ENCODE measurements around the gene SSTR3. TPM values are rescaled to one million over a fixed set of nuclear protein-coding genes. Genes with fewer than 3 reads are reported as not detected.
"Not testable (repeated sequence)": the region's sequence is repeated elsewhere in the genome, so short reads cannot be mapped to it uniquely, and the experiment has no call there.

Gene SSTR3
- total RNA-seq, 2 donors from 2014 or later = not detected

DNA sequence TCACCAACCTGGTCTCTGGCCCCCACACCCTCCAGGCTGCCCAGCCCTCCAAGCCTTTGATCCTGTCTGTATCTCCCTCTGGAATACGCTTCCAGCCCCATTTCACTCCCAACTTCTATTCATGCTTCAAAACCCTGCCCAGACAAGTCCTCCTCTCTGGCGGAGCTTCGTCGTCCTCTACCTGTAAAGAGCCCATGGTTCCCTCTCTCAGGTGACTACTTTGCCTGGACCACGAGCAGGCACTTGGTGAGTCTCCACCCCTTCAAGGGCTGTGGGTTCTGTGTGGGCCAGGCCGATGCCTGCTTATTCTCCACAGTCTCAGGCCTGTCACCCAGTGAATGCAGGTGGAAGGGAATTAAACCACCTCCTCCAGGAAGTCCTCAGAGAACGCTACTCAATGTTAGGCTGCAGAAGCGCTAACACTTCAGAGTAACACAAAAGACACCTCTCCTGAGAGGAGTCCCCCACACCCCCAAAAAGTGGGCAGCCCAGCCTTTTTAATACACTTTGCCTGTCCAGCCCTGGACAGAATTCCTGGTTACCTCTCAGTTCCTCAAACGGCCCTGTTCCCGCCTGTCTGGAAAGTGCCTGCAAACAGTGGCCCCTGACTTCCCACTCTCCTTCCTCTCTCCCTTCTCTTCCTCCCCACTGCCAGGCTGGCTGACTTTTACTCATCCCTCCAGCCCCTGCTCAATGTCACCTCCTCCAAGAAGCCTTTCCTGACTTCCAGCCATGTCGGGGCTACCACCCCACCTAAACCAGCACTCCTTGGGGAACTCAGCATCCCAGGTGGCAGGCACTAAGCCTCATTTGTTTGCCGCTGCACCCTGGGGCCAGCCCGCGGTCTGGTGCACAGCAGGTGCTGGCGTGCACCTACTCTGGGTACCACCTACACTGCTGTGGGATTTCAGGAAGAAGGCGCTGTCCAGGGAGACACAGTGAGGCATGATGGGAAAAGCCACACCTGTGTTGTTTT, 22.7 kb upstream of the SSTR3 start:
- Histone ChIP-seq H3K27ac (no peak overlapping the region), H3K4me1 (peaks cover 0 to under 1% of the 10 kb centered on the region in 2 donors), H3K36me3 (no peaks in the 10 kb centered on the region), H3K4me3 (no peak overlapping the region), H3K27me3 (peaks cover 0 to 8% of the 10 kb centered on the region in 2 donors), H3K9me3 (no peaks in the 10 kb centered on the region)
- TF ChIP-seq, protein P1, sequence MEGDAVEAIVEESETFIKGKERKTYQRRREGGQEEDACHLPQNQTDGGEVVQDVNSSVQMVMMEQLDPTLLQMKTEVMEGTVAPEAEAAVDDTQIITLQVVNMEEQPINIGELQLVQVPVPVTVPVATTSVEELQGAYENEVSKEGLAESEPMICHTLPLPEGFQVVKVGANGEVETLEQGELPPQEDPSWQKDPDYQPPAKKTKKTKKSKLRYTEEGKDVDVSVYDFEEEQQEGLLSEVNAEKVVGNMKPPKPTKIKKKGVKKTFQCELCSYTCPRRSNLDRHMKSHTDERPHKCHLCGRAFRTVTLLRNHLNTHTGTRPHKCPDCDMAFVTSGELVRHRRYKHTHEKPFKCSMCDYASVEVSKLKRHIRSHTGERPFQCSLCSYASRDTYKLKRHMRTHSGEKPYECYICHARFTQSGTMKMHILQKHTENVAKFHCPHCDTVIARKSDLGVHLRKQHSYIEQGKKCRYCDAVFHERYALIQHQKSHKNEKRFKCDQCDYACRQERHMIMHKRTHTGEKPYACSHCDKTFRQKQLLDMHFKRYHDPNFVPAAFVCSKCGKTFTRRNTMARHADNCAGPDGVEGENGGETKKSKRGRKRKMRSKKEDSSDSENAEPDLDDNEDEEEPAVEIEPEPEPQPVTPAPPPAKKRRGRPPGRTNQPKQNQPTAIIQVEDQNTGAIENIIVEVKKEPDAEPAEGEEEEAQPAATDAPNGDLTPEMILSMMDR (IDR thresholded peaks at IDR 0.05) = no peak
- DNase-seq (ENCODE audit: low spot score) = no peak

DNA sequence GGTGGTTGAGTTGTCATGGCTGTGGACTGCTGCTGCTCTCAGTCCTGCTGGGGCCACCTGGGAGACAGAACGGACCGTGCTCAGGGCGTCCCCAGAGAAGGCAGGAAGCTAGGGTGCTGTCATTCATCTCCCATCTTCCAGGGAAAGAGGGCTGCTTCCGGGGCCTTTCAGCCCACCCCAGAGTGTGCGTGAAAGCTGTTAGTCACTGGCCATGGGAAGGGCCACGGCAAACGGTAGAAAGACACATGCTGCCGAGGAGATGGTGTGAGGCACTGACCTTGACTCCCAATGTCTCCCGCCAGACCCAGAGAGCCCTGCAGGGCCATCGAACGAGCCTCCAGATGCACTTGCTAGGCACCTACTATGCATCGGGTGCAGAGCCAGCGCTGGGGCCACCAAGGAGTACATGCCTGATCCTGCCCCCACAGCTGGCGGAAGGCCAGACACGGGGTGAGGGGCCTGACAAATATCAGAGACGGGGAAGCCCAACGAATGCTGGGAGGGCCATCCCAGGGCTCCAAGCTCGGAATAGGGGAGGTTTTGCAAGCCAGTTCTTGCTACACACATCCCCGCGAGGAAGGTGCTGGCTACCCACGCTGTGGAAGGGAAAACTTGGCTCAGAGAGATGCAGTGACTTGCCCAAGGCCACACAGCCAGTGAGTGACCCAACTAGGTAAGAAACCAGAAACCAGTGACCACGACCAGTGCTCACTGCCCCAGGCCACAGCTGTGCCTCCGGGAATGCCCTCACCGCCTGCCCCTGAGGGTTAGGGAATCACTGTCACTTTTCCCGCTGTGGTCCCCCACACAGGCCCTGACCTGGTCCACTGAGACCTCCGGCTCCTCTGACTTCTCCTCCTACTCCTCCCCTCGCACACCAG, 21.7 kb upstream of the SSTR3 start:
- H3K4me3 ChIP-seq = no peak overlapping the region
- TF ChIP-seq, protein P1 (IDR thresholded peaks at IDR 0.05) = no peak
- H3K27me3 ChIP-seq = peaks cover 0 to 8% of the 10 kb centered on the region in 2 donors
- no peak for DNase-seq (ENCODE audit: low spot score)
- H3K27ac ChIP-seq = no peak overlapping the region
- no peaks in the 10 kb centered on the region for H3K36me3 ChIP-seq
- H3K9me3 ChIP-seq = no peaks in the 10 kb centered on the region
- peaks cover 0 to 7% of the 10 kb centered on the region in 2 donors for H3K4me1 ChIP-seq

DNA sequence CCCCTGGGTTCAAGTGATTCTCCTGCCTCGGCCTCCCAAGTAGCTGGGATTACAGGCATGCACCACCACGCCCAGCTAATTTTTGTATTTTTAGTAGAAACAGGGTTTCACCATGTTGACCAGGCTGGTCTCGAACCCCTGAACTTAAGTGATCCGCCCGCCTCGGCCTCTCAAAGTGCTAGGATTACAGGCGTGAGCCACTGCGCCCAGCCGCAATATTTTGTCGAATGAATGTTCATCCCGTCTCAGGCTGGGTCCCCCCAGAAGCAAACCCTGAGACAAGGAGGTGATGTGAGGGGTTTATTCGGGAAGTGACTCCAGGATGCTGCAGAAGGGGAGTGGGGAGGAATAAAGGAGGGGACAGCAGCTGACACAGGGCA, 21.1 kb upstream of the SSTR3 start:
- not testable (repeated sequence) for H3K27me3 ChIP-seq; H3K4me1 ChIP-seq; H3K27ac ChIP-seq; H3K9me3 ChIP-seq; H3K4me3 ChIP-seq; DNase-seq (ENCODE audit: low spot score); H3K36me3 ChIP-seq

DNA sequence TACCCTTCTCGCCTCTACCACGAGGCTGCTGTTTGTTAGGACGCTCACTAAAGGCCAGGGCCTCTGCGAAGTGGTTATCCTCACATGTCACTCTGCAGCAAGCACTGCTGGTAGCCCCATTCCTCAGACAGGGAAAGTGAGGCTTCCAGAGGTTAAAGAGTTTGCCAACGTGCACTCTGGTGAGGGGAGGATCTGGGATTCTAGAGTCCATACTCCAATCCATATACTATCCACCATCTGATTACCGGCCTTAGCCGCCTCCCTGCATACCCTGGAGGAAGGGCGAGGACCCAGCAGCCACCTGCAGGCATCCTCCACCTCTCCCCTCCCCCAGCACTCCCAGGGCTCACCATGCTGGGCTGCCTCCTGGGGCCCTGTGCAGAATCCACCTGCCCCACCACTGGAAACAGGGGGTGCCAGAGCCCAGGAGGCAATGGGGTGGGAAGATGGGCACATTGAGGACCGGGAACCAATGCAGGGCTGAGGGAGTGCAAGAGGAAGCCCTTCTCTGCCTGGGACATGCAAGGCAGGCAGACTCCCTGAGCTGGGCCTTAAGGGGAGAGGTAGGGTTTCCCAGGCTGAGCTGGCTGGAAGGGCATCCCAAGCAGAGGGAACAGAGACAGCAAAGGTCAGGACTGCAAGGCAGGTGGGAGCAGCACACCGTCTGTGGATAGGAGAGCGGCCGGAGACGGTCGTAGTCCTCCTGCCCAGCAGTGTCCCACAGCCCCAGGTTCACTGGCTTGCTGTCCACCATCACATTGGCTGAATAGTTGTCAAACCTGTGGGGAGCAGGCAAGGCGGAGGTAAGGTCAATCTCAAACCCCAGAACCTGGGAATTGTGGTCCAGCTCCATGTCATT, 20.1 kb upstream of the SSTR3 start:
- Histone ChIP-seq H3K27me3 (peaks cover 0 to 8% of the 10 kb centered on the region in 2 donors), H3K36me3 (no peaks in the 10 kb centered on the region), H3K4me1 (peaks cover 0 to 7% of the 10 kb centered on the region in 2 donors), H3K27ac (no peak overlapping the region), H3K9me3 (no peaks in the 10 kb centered on the region), H3K4me3 (no peak overlapping the region)
- TF ChIP-seq, protein P1 (IDR thresholded peaks at IDR 0.05) = no peak
- DNase-seq (ENCODE audit: low spot score) = no peak

DNA sequence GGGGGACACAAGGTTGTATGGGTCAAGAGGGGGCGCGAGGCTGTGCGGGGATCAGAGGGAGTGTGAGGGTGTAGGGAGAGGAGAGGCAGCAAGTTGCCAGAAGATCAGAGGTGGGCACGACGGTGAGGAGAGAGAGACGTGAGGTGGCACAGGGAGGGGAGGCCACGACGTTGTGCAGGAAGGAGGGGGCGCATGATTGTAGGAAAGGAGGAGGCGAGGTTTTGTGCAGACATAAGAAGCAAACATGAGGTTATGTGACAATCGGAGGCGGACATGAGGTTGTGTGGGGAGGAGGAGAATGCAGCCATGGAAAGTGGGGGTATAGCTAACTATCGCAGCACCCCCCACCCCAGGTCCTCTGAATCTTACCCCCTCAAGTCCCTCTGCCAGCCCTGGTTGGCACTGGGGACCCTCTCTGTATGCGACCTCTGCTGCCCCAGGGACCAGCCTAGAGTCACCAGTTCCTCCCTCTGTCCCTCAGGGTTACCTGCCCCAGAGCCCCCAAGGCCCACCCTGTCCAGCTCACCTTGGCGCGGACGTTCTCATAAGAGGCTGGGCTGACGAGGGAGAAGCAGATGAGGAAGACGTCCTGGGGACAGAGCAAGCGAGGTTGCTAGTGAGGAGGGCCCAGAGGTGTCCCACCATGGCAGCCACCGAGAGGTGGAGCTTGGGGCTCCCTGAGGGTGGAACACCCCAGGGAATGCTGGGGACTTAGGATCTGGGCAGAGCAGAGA, 19.3 kb upstream of the SSTR3 start:
- Histone ChIP-seq H3K27me3 (peaks cover 0 to 8% of the 10 kb centered on the region in 2 donors), H3K9me3 (no peaks in the 10 kb centered on the region), H3K36me3 (no peaks in the 10 kb centered on the region), H3K4me3 (no peak overlapping the region), H3K4me1 (peaks cover 0 to 7% of the 10 kb centered on the region in 2 donors), H3K27ac (no peak overlapping the region)
- TF ChIP-seq, protein P1 (IDR thresholded peaks at IDR 0.05) = no peak
- no peak for DNase-seq (ENCODE audit: low spot score)
